GM06990 (cell line): Measurements from ENCODE around the gene INTS4.
"Not testable (repeated sequence)": the region's sequence is repeated elsewhere in the genome, so short reads cannot be mapped to it uniquely, and the experiment has no call there.

Experiments
- DNase-seq: peaks from one replicate; pipeline ENCODE4 v3.0.0-alpha.2; 2011; ENCODE audit not compliant: insufficient read length; ENCODE audit errors: extremely low read depth
- H3K27me3 ChIP-seq: replicated peaks from 2 replicates; pipeline ENCODE4 v1.6.0; 2011; ENCODE audit warnings: low read length; ENCODE audit not compliant: control insufficient read depth, insufficient read depth
- H3K36me3 ChIP-seq: 2 replicates; pipeline ENCODE4 v1.5.1; 2011; ENCODE audit warnings: low read length; ENCODE audit not compliant: control insufficient read depth, insufficient read depth
- H3K4me3 ChIP-seq: replicated peaks from 2 replicates; pipeline ENCODE4 v1.5.1; 2011; ENCODE audit warnings: low read depth, mild to moderate bottlenecking, control low read depth, low read length
- CTCF ChIP-seq: IDR thresholded peaks from 2 replicates; pipeline ENCODE4 v1.5.1; 2011; ENCODE audit warnings: low read length, control low read depth, mild to moderate bottlenecking, inconsistent platforms; ENCODE audit not compliant: insufficient read depth, poor library complexity, severe bottlenecking

Gene INTS4

GRCh38 chr11:78034623-78035022 is 40.2 kb upstream of the INTS4 start:
- TF ChIP-seq CTCF: peak; percentile 4
- Histone ChIP-seq H3K36me3 (no peaks in the 10 kb centered on the region), H3K27me3 (no peaks in the 10 kb centered on the region), H3K4me3 (no peak overlapping the region)
- DNase-seq: no peak

DNA sequence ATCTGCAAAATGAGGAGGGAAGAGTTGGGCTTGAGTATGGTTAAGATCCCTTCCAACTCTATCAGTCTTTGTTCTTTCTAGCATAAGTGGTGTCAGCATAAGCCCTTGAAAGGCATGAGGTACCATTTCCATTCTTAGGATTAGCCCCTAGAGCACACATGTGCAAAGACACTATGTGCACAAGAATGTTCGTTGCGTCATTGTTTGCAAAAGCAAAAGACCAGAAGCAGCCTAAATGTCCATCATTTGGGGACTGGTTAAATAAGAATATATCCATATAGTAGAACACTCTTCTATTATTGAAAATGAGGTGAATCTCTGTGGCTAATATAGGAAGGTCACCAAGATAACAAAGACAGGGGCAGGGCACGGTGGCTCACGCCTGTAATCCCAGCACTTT is 38.6 kb upstream of the INTS4 start:
- H3K27me3 ChIP-seq: no peaks in the 10 kb centered on the region
- no peak for TF ChIP-seq CTCF
- no peak overlapping the region for H3K4me3 ChIP-seq
- no peaks in the 10 kb centered on the region for H3K36me3 ChIP-seq
- DNase-seq: no peak

GRCh38 chr11:78032090-78032489 is 37.6 kb upstream of the INTS4 start:
- Histone ChIP-seq H3K4me3 (no peak overlapping the region), H3K36me3 (no peaks in the 10 kb centered on the region), H3K27me3 (no peaks in the 10 kb centered on the region)
- TF ChIP-seq CTCF: no peak
- DNase-seq: no peak

GRCh38 chr11:78031629-78032028 is 37.2 kb upstream of the INTS4 start:
- Histone ChIP-seq H3K27me3 (no peaks in the 10 kb centered on the region), H3K36me3 (no peaks in the 10 kb centered on the region), H3K4me3 (no peak overlapping the region)
- TF ChIP-seq CTCF: no peak
- peak; percentile 29 for DNase-seq

DNA sequence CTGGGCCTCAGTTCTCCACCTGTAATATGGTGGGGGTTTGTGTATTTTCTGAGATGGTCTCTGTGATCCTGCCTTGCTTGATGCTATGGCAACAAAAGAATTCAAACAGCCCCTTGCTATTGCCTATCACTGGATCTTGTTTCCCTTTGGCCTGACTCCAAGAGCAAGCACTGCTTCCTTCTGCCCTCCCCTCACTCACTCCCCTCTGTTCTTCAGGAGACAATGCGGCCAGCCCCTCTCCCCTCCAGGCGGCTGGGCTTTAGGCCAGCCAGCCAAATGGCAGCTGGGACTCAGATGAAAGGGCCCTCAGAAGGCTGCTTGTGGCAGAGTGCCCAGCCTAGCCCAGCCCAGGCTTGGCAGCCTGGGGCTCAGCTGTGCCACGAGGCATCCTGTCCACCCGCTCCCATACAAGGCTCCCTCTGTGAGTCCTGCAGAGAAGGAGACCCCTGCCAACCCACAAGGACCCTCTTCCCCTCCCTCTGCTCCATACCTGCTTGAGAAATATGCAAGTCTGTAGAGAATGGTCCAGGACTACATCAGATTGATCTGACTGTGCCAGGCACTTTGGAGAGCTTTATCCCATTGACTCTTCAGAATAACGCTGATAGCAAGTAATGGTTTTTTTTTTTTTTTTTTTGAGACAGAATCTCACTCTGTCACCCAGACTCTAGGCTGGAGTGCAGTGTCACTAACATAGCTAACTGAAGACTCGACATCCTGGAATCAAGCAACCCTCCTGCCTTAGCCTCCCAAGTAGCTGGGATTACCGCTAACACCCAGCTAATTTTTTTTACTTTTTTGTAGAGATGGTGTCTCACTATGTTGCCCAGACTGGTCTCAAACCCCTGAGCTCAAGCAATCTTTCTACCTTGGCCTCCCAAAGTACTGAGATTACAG is 36.2 kb upstream of the INTS4 start:
- H3K4me3 ChIP-seq: no peak overlapping the region
- H3K36me3 ChIP-seq: no peaks in the 10 kb centered on the region
- H3K27me3 ChIP-seq: no peaks in the 10 kb centered on the region
- DNase-seq: no peak
- no peak for TF ChIP-seq CTCF

DNA sequence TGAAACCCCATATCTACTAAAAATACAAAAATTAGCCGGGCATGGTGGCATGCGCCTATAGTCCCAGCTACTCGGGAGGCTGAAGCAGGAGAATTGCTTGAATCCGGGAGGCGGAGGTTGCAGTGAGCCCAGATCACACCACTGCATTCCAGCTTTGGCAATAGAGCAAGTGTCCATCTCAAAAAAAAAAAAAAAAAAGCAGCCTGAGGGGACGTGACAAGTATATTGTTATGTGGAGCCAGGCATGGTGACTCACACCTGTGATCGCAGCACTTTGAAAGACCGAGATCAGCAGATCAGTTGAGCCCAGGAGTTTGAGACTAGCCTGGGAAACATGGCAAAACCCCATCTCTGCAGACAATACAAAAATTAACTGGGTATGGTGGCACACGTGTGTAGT is 34.0 kb upstream of the INTS4 start:
- not testable (repeated sequence) for H3K27me3 ChIP-seq, DNase-seq, H3K4me3 ChIP-seq, H3K36me3 ChIP-seq
